HG03457 (cell line): ENCODE results near the gene PLS3.

Experiments
- ATAC-seq: cut with Tn5 transposase; IDR thresholded peaks from one replicate; pipeline ENCODE4 v1.9.1; 2021; ENCODE audit warnings: moderate number of reproducible peaks; ENCODE audit not compliant: unreplicated experiment

The PLS3 gene

GRCh38 chrX:115687595-115687994 lies 126.6 kb downstream of the PLS3 start:
- no peak for ATAC-seq

DNA sequence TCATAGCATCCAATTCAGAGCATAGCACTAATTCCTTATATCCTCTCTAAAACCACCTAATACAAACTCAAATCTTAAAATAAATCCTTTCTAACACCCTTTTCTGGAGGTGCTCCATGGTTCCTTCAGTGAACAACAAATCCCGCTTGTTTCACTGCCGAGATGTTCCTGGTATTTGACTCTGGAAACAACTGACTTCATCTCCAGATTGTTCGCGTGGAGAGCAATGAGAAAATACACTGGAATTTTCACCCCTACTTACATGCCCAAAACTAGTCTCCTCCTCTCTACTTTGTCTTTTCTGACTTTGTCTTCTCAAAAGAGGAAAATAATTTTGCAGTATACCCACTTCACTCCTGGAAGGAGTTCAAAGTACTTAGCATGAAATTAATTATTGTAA lies 129.0 kb downstream of the PLS3 start:
- ATAC-seq: no peak

- ATAC-seq: peak; percentile 77
These were observed 129.7 kb downstream of the PLS3 start for GRCh38 chrX:115690511-115691216.

DNA sequence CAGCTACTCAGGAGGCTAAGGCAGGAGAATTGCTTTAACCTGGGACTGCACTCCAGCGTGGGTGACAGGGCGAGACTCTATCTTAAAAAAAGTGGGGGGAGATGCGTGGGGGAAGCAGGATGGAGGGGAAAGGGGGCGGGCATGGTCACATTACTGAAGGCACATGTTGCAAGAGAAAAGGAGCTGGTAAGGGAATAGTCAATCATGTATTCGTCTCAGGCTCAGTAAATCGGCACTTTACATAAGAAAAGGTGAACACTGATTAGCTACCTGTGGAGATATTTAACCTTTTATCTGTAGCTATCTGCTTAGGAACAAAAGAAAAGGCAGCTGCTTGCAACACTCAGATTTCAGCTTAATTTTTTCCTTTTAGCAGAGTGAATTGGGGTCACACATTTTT lies 132.5 kb downstream of the PLS3 start:
- ATAC-seq: no peak

DNA sequence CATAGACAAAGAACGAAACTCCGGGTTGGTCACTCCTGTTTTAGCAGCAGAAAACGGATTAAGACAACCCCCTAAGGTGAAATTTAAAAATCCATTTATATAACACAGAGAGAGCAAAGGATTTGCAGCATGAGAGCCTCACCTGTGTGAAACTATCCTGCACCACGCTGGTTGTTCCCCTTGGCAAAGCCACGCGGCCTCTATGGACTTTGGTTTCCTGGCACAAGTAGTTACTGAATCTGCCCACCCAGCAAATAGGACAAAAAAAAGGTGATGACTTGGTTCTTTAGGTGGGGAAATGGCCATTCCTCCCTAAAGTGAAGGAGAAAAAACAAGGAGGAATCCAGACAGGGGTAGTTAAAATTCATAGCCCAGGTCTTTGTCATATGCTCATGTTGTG lies 133.1 kb downstream of the PLS3 start:
- ATAC-seq: no peak

DNA sequence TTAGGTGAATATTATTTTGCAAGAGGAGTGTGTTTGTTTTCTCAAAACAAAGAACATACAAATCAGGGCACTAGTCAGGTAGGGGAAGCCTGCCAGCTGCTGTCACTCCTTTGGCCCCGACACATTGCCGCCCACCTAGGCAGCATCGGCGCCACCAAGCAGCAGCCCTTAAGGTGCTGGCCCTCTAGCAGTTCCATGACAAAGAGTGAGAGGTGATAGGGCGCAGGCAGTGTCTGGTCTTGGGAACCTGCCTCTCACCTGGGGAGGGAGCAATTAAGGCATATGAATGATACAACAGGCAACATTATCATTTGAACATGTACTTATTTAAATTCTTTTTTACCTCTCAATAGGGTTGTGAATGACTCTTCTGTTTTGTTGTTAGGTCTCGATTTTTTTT lies 135.1 kb downstream of the PLS3 start:
- no peak for ATAC-seq

DNA sequence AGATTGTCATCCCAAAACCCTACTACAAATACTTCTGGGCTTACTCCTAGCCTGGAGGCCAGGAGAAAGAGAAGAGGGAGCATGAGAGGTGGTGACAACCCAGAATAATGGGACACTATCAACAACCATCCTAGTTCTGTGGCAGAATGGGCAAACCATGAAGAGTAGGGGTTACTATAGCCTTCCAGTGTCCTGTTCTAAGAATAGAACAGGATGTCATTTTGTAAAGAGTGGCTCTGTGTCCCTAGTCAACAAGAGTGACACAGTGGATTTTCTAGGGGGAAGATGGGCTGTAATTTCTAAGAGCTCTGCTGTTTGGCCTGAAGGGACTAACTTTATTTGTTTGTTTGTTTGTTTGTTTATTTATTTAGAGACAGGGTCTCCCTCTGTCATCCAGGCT lies 136.0 kb downstream of the PLS3 start:
- no peak for ATAC-seq

DNA sequence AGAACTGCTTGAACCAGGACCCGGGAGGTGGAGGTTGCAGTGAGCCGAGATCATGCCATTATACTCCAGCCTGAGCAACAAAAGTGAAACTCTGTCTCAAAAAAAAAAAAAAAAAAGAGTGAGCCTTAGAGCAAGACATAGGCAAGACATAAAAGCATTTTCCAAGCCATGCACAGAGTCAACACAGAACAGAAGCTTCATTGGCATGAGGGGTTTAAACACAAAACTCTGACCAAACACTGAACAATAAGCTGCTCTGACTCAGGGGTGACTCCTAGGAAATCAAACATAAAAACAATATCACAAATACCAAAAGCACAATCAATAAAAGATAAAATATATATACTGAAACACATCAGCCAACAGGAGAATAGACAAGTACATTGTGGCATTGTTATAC lies 136.8 kb downstream of the PLS3 start:
- no peak for ATAC-seq
